Measurements from ENCODE around the gene ZNF579. TPM values are rescaled to one million over a fixed set of nuclear protein-coding genes. Genes with fewer than 3 reads are reported as not detected.

Gene ZNF579
- total and polyA plus RNA-seq, 10 of the 15 experiments (the other 5 are each of a cell fraction or from before 2014, with no cell fraction given), result 0.11 to 11.7 (median 1.5) TPM

DNA sequence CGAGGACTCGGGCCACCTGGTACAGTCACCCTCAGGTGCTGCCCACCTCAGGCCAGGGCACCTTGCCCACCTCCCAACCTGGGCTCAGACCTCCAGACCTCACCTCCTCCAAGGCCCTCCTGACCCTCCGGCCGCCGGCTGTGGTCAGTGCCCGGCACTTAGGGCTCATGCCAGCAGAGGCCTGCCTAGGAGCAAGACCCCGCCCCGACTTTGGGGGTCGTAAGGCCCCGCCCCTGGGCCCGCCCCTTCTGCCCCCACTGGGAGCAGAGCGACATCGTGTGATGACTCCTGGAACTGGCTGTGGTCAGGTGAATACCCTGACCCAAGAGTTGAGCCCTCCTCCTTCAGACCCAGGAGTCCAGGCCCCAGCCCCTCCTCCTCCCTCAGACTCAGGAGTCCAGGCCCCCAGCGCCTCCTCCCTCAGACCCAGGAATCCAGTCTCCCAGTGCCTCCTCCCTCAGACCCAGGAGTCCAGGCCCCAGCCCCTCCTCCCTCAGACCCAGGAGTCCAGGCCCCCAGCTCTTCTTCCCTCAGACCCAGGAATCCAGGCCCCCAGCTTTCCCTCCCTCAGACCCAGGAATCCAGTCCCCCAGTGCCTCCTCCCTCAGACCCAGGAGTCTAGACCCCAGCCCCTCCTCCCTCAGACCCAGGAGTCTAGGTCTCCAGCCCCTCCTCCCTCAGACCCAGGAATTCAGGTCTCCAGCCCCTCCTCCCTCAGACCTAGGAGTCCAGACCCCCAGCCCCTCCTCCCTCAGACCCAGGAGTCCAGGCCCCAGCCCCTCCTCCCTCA lies 43.5 kb downstream of the ZNF579 start, which contains the start of gene SBK2:
Gene SBK2, minus strand, starts transcription at position 183 of the 790 bp plus-strand sequence. CDS start 839 bp downstream, outside the sequence.
- Histone ChIP-seq H3K27ac (ENCODE audit: control insufficient read depth, insufficient read depth) (no peak within 1 kb of the TSS), H3K4me2 (ENCODE audit: control insufficient read depth, insufficient read depth) (no peak within 1 kb of the TSS), H3K36me3 (ENCODE audit: control insufficient read depth in 2 of 2, insufficient read depth in 2 of 2, low read length in 1 of 2) (no peaks in the 10 kb centered on the region), H3K79me2 (ENCODE audit: control insufficient read depth, insufficient read depth, low read length) (no peaks in the 10 kb centered on the region), H3K9me3 (replicated peaks; ENCODE audit: control insufficient read depth, insufficient read depth, low read length) (no peaks in the 10 kb centered on the region), H3K9ac (ENCODE audit: control insufficient read depth, insufficient read depth, low read length) (no peak within 1 kb of the TSS), H3K4me1 (ENCODE audit: control insufficient read depth, insufficient read depth, low read length) (no peaks in the 10 kb centered on the region), H3K27me3 (replicated peaks in 1 of 2; ENCODE audit: control insufficient read depth in 2 of 2, insufficient read depth in 2 of 2, low read length in 1 of 2) (no peaks in the 10 kb centered on the region), H3K4me3 (no peak within 1 kb of the TSS), H4K20me1 (ENCODE audit: control insufficient read depth, insufficient read depth) (no peaks in the 10 kb centered on the region), H2AFZ (ENCODE audit: control insufficient read depth, low read depth, low read length) (no peak within 1 kb of the TSS)
- intact Hi-C loops (cut with micrococcal nuclease; ENCODE audit: unreplicated experiment) (no loop called here), in situ Hi-C loops (cut with MboI) (no loop called here)
- DNase-seq (ENCODE audit: low read depth, low spot score) (no peak), ATAC-seq (peak; percentile 48), FAIRE-seq (no peak)
- ChIA-PET POLR2A (no interaction called here), SMC1A (ENCODE audit: uncharacterized antibody, unreplicated experiment) (no interaction called here), RAD21 (ENCODE audit: unreplicated experiment) (no interaction called here), CTCF (no interaction called here)
- BruUV-seq (replicated peaks), result no TSS peak
- TF ChIP-seq RAD21 (IDR thresholded peaks at IDR 0.05; ENCODE audit: insufficient read depth, low read depth, low read length), result peak; percentile 20; the same call in 1 of the 2 replicates
- TF ChIP-seq, protein P1, sequence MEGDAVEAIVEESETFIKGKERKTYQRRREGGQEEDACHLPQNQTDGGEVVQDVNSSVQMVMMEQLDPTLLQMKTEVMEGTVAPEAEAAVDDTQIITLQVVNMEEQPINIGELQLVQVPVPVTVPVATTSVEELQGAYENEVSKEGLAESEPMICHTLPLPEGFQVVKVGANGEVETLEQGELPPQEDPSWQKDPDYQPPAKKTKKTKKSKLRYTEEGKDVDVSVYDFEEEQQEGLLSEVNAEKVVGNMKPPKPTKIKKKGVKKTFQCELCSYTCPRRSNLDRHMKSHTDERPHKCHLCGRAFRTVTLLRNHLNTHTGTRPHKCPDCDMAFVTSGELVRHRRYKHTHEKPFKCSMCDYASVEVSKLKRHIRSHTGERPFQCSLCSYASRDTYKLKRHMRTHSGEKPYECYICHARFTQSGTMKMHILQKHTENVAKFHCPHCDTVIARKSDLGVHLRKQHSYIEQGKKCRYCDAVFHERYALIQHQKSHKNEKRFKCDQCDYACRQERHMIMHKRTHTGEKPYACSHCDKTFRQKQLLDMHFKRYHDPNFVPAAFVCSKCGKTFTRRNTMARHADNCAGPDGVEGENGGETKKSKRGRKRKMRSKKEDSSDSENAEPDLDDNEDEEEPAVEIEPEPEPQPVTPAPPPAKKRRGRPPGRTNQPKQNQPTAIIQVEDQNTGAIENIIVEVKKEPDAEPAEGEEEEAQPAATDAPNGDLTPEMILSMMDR (IDR thresholded peaks at IDR 0.05 in 2 of 3, conservative IDR thresholded peaks at IDR 0.05 in 1 of 3; ENCODE audit: control insufficient read depth in 2 of 3, extremely low read depth in 1 of 3, insufficient read depth in 1 of 3, low read depth in 3 of 3, low read length in 3 of 3), result 0 out of 6 replicates have a peak, but pooled peaks of 1 of the 3 experiments have one; percentile 4
- no peak for TF ChIP-seq LARP7 (IDR thresholded peaks at IDR 0.05)
- TF ChIP-seq EED (IDR thresholded peaks at IDR 0.05; ENCODE audit: low read depth), result no peak
- TF ChIP-seq SREBF1 (IDR thresholded peaks at IDR 0.05; ENCODE audit: low read length), result no peak
- no peak for TF ChIP-seq ASH2L (IDR thresholded peaks at IDR 0.05; ENCODE audit: borderline replicate concordance, low read depth)
- TF ChIP-seq WRNIP1 (IDR thresholded peaks at IDR 0.05; ENCODE audit: borderline replicate concordance, low read depth, low read length), result no peak
- no peak for TF ChIP-seq ZBED1 (IDR thresholded peaks at IDR 0.05; ENCODE audit: borderline replicate concordance)
- TF ChIP-seq STAT3 (IDR thresholded peaks at IDR 0.05; ENCODE audit: low read depth, low read length), result no peak
- peak; percentile 52 for TF ChIP-seq RUNX3 (IDR thresholded peaks at IDR 0.05; ENCODE audit: low read length)
- TF ChIP-seq ZNF207 (IDR thresholded peaks at IDR 0.05; ENCODE audit: borderline replicate concordance), result no peak
- no peak for TF ChIP-seq NFYB (IDR thresholded peaks at IDR 0.05; ENCODE audit: insufficient read depth, low read depth, low read length)
- WGBS (ENCODE audit: insufficient coverage, insufficient replicate concordance, low lambda C conversion rate, missing lambda C conversion rate), result 24% methylated on average over 3 of the region's 14 CpGs
